Kidney (tissue), 14 donors: ENCODE measurements around the gene PTPRG. TPM values are rescaled to one million over a fixed set of nuclear protein-coding genes. Genes with fewer than 3 reads are reported as not detected.
"Not testable (repeated sequence)": the region's sequence is repeated elsewhere in the genome, so short reads cannot be mapped to it uniquely, and the experiment has no call there.

ENCODE experiments used
- DNase-seq, 5 donors: peaks; one replicate each; pipeline ENCODE4 v3.0.0-alpha.2; 2013 to 2020
- FAIRE-seq: peaks from 2 replicates; lab custom pipeline; 2012; peaks lifted over from hg19 to GRCh38; lab: Jason Lieb, UNC
- H3K27ac ChIP-seq, 2 donors: one replicate each; pipeline ENCODE4 v1.7.0; 2013; ENCODE audit warnings: low read depth in 2 of 2, low read length in 2 of 2, inconsistent platforms in 1 of 2
- H3K27me3 ChIP-seq: one replicate; pipeline ENCODE4 v1.7.1; 2013; ENCODE audit warnings: low read length, inconsistent platforms; ENCODE audit not compliant: control insufficient read depth, insufficient read depth
- H3K36me3 ChIP-seq, 3 donors: one replicate each; pipeline versions ENCODE4 v1.7.0 to v1.7.1; 2013; ENCODE audit warnings: low read length in 3 of 3, control low read depth in 1 of 3, inconsistent platforms in 1 of 3; ENCODE audit not compliant: insufficient read depth in 3 of 3, control insufficient read depth in 2 of 3
- H3K4me1 ChIP-seq, 3 donors: one replicate each; pipeline versions ENCODE4 v1.7.0 to v1.7.1; 2013; ENCODE audit warnings: low read length in 3 of 3, inconsistent platforms in 1 of 3, low read depth in 1 of 3; ENCODE audit not compliant: control insufficient read depth in 2 of 3, insufficient read depth in 2 of 3
- H3K4me3 ChIP-seq, 3 donors: one replicate each; pipeline versions ENCODE4 v1.7.0 to v1.8.1; 2013; ENCODE audit warnings: low read length in 3 of 3, control low read depth in 1 of 3, inconsistent platforms in 1 of 3
- H3K9ac ChIP-seq, 3 donors: one replicate each; pipeline versions ENCODE4 v1.7.0 to v1.7.1; 2013; ENCODE audit warnings: low read length in 3 of 3, control low read depth in 1 of 3, inconsistent platforms in 1 of 3
- H3K9me3 ChIP-seq, 3 donors: one replicate each; pipeline versions ENCODE4 v1.7.0 to v1.7.1; 2013; ENCODE audit warnings: low read length in 3 of 3, control low read depth in 1 of 3, inconsistent platforms in 1 of 3; ENCODE audit not compliant: control insufficient read depth in 2 of 3, insufficient read depth in 1 of 3
- CTCF ChIP-seq: IDR thresholded peaks from 3 replicates; pipeline ENCODE4 v1.5.1; 2012; ENCODE audit warnings: mild to moderate bottlenecking, moderate library complexity, borderline replicate concordance; ENCODE audit not compliant: insufficient read depth; ENCODE audit errors: extremely low read depth
- intact Hi-C: fragments of 100-400 bp; cut with DNase I; formaldehyde crosslinking; loops from one replicate; pipeline ENCODE4 v1.11.1; 2022
- polyA plus RNA-seq: library from polyadenylated mRNA; stranded (reverse); fragments of 350-450 nt; fragmentation: Illumina TruSeq; extraction: RNeasy Lipid Tissue Mini Kit (QIAGEN cat#74804); gene quantifications from one replicate; pipeline ENCODE4 v1.2.3, GENCODE V29; 2014; ENCODE audit warnings: low read depth, low replicate concordance; ENCODE audit not compliant: insufficient read depth
- total RNA-seq: library from RNA; stranded (reverse); fragmentation: NEBNext Ultra II Directional; extraction: Animal tissue kit (Norgen Biotek cat#: 25700); gene quantifications from one replicate; pipeline ENCODE4 v1.2.1, GENCODE V29; 2021
- donor health status: control.
- donor health status: control.
- donor health status: control.
- donor health status: control.
- donor health status: control.
- donor health status: DM: yes; HTN: yes; CAD: no.
- donor health status: Normal renal cell carcinoma (clear cell type).

The PTPRG gene
- total and polyA plus RNA-seq, 2 donors from 2014 or later: 9.2 to 154 TPM

DNA sequence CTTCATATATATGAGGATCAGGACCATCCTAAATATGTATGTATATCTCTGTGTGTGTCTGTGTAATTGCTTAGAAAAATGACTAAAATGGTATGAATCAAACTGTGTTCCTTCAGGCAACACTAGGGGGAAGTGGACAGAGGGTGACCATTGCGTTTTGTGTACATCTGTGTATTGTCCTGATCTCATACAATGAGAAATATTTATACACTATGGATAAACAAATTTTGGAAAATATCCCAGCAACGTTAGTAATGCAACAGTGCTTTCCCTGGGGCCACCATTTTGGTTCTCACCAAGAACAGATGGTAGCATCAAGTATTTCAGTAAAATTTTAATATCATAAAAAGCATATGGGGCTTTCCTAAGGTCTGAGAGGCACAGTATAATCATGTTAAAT lies 130.1 kb downstream of the PTPRG start:
- no peak overlapping the region for H3K9ac ChIP-seq
- H3K27ac ChIP-seq: no peak overlapping the region
- intact Hi-C loops: no loop called here
- H3K9me3 ChIP-seq: no peaks in the 10 kb centered on the region
- peaks cover 0 to 15% (median 13%) of the 10 kb centered on the region in 3 donors for H3K4me1 ChIP-seq
- FAIRE-seq (no peak), DNase-seq (no peak)
- no peaks in the 10 kb centered on the region for H3K36me3 ChIP-seq
- no peak for TF ChIP-seq CTCF
- H3K27me3 ChIP-seq: no peaks in the 10 kb centered on the region
- no peak overlapping the region for H3K4me3 ChIP-seq

DNA sequence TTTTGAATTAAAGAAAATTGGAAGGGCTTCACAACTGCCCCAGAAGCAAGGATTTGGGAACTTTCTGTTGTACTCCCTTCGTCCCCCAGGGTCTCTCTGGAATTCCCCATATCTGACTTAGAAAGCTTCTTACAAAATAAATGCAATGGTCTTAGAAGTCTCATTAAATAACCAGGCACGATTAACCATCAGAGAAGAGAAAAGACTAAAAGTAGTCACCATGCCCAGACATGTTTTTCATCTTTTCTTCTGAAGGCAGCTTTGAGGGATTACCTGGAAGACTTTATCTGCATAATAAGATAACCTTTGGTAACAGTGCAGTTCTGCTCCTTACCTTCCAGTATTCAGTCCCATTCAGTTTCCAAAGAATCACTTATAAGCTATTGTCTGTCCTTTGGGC lies 135.9 kb downstream of the PTPRG start:
- FAIRE-seq (no peak), DNase-seq (no peak)
- Histone ChIP-seq H3K36me3 (no peaks in the 10 kb centered on the region), H3K4me1 (peaks cover 0 to 2% (median 0%) of the 10 kb centered on the region in 3 donors), H3K27ac (no peak overlapping the region), H3K9me3 (no peaks in the 10 kb centered on the region), H3K27me3 (no peaks in the 10 kb centered on the region), H3K9ac (no peak overlapping the region), H3K4me3 (no peak overlapping the region)
- TF ChIP-seq CTCF: no peak
- intact Hi-C loops: no loop called here

DNA sequence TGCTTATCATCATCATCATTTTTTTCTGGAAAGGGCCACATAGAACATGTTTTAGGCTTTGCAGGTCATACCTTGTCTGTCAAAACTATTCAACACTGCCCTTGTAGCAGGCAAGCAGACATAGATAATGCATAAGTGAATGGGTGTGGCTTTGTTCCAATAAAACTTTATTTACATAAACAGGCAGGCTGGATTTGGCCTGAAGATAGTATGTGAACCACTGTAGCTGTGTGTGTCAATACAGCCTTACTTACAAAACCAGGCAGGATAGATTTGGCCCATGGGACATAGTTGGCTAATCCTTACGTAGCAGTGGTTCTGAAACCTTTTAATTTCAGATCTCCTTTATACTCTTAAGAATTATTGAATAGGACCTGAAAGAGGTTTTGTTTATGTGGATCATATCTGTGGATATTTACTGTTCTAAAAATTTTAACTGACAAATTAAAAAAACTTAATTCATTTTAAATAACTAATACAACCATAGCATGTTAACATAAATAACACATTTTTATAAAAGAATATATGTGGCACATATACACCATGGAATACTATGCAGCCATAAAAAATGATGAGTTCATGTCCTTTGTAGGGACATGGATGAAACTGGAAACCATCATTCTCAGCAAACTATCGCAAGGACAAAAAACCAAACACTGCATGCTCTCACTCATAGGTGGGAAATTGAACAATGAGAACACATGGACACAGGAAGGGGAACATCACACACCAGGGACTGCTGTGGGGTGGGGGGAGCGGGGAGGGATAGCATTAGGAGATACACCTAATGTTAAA lies 137.1 kb downstream of the PTPRG start:
- H3K9ac ChIP-seq, DNase-seq, H3K27me3 ChIP-seq, H3K36me3 ChIP-seq, H3K4me3 ChIP-seq, H3K4me1 ChIP-seq, H3K27ac ChIP-seq, intact Hi-C loops, FAIRE-seq, H3K9me3 ChIP-seq: not testable (repeated sequence)

GRCh38 chr3:61699622-61700021 lies 138.3 kb downstream of the PTPRG start:
- H3K9ac ChIP-seq: no peak overlapping the region
- H3K9me3 ChIP-seq: no peaks in the 10 kb centered on the region
- TF ChIP-seq CTCF: no peak
- no peak overlapping the region for H3K27ac ChIP-seq
- H3K27me3 ChIP-seq: no peaks in the 10 kb centered on the region
- H3K4me1 ChIP-seq: peaks cover 0 to 8% (median 5%) of the 10 kb centered on the region in 3 donors
- FAIRE-seq (no peak), DNase-seq (no peak)
- no peak overlapping the region for H3K4me3 ChIP-seq
- intact Hi-C loops: no loop called here
- H3K36me3 ChIP-seq: no peaks in the 10 kb centered on the region
